ENCODE results near the gene KRTAP5-9.
"Not testable (repeated sequence)": the region's sequence is repeated elsewhere in the genome, so short reads cannot be mapped to it uniquely, and the experiment has no call there.

GRCh38 chr11:71582969-71583368, 34.7 kb downstream of the KRTAP5-9 start:
- not testable (repeated sequence) for TF ChIP-seq POLR2A (IDR thresholded peaks at IDR 0.05; ENCODE audit: low read depth, low read length); CTCF (IDR thresholded peaks at IDR 0.05; ENCODE audit: extremely low read depth in 1 of 2, insufficient read depth in 1 of 2, low read depth in 1 of 2, low read length in 2 of 2); MYC (IDR thresholded peaks at IDR 0.05; ENCODE audit: low read depth, low read length)
